GM15510 (cell line): ENCODE measurements around the gene RALGPS1.

Experiments
- POLR2A ChIP-seq: IDR thresholded peaks from 3 replicates; pipeline ENCODE4 v1.6.1; 2011; ENCODE audit warnings: borderline replicate concordance; ENCODE audit not compliant: insufficient read length; ENCODE audit errors: extremely low read depth

RALGPS1 gene

GRCh38 chr9:126927419-126927818, 12.8 kb downstream of the RALGPS1 start:
- TF ChIP-seq POLR2A = no peak

GRCh38 chr9:126932871-126933321, 18.3 kb downstream of the RALGPS1 start:
- no peak for TF ChIP-seq POLR2A

- no peak for TF ChIP-seq POLR2A
Measured at GRCh38 chr9:126933334-126933980, 18.9 kb downstream of the RALGPS1 start.

GRCh38 chr9:126934441-126934840, 19.9 kb downstream of the RALGPS1 start:
- no peak for TF ChIP-seq POLR2A

GRCh38 chr9:126935630-126936029, 21.0 kb downstream of the RALGPS1 start:
- no peak for TF ChIP-seq POLR2A

GRCh38 chr9:126937444-126937843, 22.9 kb downstream of the RALGPS1 start:
- no peak for TF ChIP-seq POLR2A

GRCh38 chr9:126938327-126938726, 23.7 kb downstream of the RALGPS1 start:
- no peak for TF ChIP-seq POLR2A

- TF ChIP-seq POLR2A = no peak
Measured at GRCh38 chr9:126939821-126940221, 25.2 kb downstream of the RALGPS1 start.

- TF ChIP-seq POLR2A = no peak
Measured at GRCh38 chr9:126942399-126942798, 27.8 kb downstream of the RALGPS1 start.

- no peak for TF ChIP-seq POLR2A
Measured at GRCh38 chr9:126945682-126946081, 31.1 kb downstream of the RALGPS1 start.

- TF ChIP-seq POLR2A = no peak
Measured at GRCh38 chr9:126947529-126947928, 32.9 kb downstream of the RALGPS1 start.

- no peak for TF ChIP-seq POLR2A
Measured at GRCh38 chr9:126952205-126952977, 37.8 kb downstream of the RALGPS1 start.

GRCh38 chr9:126953041-126953809, 38.6 kb downstream of the RALGPS1 start:
- TF ChIP-seq POLR2A = no peak

- TF ChIP-seq POLR2A = no peak
Measured at GRCh38 chr9:126955811-126956210, 41.2 kb downstream of the RALGPS1 start.
